ENCODE measurements around the gene GEN1.

DNA sequence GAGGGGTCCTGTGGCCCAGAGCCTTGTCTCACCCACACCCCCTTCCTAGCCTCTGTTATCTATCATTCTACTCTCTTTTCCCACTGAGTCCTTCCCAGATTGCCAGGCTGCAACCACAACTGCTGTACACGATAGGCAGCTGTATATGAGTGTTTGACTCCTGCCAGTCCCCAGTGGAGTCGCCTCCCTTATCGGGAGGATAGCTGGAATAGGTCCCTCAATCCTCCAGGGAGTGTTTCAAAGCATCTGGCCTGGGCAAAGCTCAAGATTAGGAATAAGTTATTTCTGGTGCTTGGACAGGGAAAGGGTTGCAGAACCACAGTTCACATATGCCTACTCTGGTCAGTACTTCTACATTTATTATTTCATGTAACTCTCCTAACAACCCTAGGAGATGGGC lies 67.1 kb downstream of the GEN1 start:
- TF ChIP-seq, protein P1, sequence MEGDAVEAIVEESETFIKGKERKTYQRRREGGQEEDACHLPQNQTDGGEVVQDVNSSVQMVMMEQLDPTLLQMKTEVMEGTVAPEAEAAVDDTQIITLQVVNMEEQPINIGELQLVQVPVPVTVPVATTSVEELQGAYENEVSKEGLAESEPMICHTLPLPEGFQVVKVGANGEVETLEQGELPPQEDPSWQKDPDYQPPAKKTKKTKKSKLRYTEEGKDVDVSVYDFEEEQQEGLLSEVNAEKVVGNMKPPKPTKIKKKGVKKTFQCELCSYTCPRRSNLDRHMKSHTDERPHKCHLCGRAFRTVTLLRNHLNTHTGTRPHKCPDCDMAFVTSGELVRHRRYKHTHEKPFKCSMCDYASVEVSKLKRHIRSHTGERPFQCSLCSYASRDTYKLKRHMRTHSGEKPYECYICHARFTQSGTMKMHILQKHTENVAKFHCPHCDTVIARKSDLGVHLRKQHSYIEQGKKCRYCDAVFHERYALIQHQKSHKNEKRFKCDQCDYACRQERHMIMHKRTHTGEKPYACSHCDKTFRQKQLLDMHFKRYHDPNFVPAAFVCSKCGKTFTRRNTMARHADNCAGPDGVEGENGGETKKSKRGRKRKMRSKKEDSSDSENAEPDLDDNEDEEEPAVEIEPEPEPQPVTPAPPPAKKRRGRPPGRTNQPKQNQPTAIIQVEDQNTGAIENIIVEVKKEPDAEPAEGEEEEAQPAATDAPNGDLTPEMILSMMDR (IDR thresholded peaks at IDR 0.05), result no peak
- no peak for TF ChIP-seq POLR2A (IDR thresholded peaks at IDR 0.05)
